ENCODE results near the gene ZFYVE26.

DNA sequence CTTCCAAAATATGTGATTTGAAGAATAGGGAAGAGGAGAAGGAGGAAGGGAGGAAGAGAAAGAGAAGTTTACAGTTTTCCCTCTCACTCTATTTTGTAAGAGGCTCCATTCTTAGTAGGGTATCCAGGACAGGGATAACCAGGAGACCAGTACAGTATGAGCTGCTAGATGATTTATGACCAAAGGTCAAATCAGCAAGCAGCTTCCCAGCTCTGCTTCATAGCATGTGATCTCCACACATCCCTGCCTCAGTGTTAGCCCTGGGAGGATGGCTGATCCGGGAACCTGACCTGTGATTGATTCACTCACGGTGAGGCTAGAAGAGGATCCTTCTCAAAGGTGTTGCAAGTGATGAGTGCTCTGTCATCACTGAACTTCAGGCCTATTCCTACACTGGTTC is 98.1 kb downstream of the ZFYVE26 start:
- TF ChIP-seq, protein P1, sequence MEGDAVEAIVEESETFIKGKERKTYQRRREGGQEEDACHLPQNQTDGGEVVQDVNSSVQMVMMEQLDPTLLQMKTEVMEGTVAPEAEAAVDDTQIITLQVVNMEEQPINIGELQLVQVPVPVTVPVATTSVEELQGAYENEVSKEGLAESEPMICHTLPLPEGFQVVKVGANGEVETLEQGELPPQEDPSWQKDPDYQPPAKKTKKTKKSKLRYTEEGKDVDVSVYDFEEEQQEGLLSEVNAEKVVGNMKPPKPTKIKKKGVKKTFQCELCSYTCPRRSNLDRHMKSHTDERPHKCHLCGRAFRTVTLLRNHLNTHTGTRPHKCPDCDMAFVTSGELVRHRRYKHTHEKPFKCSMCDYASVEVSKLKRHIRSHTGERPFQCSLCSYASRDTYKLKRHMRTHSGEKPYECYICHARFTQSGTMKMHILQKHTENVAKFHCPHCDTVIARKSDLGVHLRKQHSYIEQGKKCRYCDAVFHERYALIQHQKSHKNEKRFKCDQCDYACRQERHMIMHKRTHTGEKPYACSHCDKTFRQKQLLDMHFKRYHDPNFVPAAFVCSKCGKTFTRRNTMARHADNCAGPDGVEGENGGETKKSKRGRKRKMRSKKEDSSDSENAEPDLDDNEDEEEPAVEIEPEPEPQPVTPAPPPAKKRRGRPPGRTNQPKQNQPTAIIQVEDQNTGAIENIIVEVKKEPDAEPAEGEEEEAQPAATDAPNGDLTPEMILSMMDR (conservative IDR thresholded peaks at IDR 0.05; ENCODE audit: low read depth, low read length) = no peak
- no peak for TF ChIP-seq EZH2 (IDR thresholded peaks at IDR 0.05; ENCODE audit: borderline replicate concordance, low read depth, low read length, poor library complexity, severe bottlenecking)

Measured in A673 (cell line).